Parathyroid adenoma (tissue), 2 donors: ENCODE data around the gene CLEC20A.

ENCODE experiments used
- H2AFZ ChIP-seq: fragments of 300-600 bp; sonication (generic); one replicate; pipeline ENCODE4 v1.7.0; 2017; ENCODE audit warnings: antibody characterized with exemption, mild to moderate bottlenecking
- H3K27ac ChIP-seq: fragments of 300-600 bp; sonication (generic); one replicate; pipeline ENCODE4 v1.7.0; 2017
- H3K27me3 ChIP-seq: fragments of 300-600 bp; sonication (generic); one replicate; pipeline ENCODE4 v1.7.0; 2017; ENCODE audit warnings: low read length; ENCODE audit not compliant: control insufficient read depth, insufficient read depth
- H3K36me3 ChIP-seq: fragments of 300-600 bp; sonication (generic); one replicate; pipeline ENCODE4 v1.7.0; 2017; ENCODE audit warnings: low read length; ENCODE audit not compliant: control insufficient read depth, insufficient read depth
- H3K4me1 ChIP-seq: fragments of 300-600 bp; sonication (generic); one replicate; pipeline ENCODE4 v1.7.0; 2017; ENCODE audit warnings: control low read depth
- H3K4me2 ChIP-seq: fragments of 300-600 bp; sonication (generic); one replicate; pipeline ENCODE4 v1.7.0; 2017; ENCODE audit warnings: low read length
- H3K4me3 ChIP-seq: fragments of 300-600 bp; sonication (generic); one replicate; pipeline ENCODE4 v1.7.0; 2017; ENCODE audit warnings: low read depth, low read length
- H3K79me2 ChIP-seq: fragments of 300-600 bp; sonication (generic); one replicate; pipeline ENCODE4 v1.7.0; 2017; ENCODE audit warnings: control low read depth
- H3K9ac ChIP-seq: fragments of 300-600 bp; sonication (generic); one replicate; pipeline ENCODE4 v1.7.0; 2017; ENCODE audit warnings: mild to moderate bottlenecking
- H3K9me3 ChIP-seq: fragments of 300-600 bp; sonication (generic); one replicate; pipeline ENCODE4 v1.7.0; 2017; ENCODE audit warnings: low read length; ENCODE audit not compliant: control insufficient read depth
- TF ChIP-seq, protein P1 (sequence below): fragments of 300-600 bp; sonication (generic); IDR thresholded peaks from one replicate; pipeline ENCODE4 v1.7.0; 2017; ENCODE audit warnings: antibody characterized with exemption, mild to moderate bottlenecking
- donor health status: primary hyperparathyroidism.

CLEC20A gene

DNA sequence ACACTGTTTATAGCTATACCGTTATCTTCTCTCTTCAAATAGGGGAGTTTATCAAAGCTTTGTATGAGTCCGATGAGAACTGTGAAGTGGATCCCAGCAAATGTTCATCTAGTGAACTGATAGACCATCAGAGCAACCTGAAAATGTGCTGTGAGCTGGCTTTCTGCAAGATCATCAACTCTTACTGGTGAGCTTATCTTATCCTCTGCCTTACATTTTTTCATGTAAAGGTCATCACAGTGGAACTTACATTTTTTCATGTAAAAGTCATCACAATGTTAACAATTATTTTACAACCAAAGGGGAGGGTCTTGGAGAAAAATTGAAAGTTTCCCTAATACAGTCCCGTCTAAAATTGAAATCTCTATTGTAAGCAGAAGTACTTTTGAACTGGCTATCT, 45.2 kb downstream of the CLEC20A start:
- Histone ChIP-seq H3K79me2 (no peaks in the 10 kb centered on the region), H3K9me3 (no peaks in the 10 kb centered on the region), H3K4me3 (no peak overlapping the region), H3K27me3 (no peaks in the 10 kb centered on the region), H3K27ac (no peak overlapping the region), H3K36me3 (no peaks in the 10 kb centered on the region), H3K9ac (no peak overlapping the region), H2AFZ (no peak overlapping the region), H3K4me1 (peaks cover 4% of the 10 kb centered on the region), H3K4me2 (no peak overlapping the region)
- TF ChIP-seq, protein P1, sequence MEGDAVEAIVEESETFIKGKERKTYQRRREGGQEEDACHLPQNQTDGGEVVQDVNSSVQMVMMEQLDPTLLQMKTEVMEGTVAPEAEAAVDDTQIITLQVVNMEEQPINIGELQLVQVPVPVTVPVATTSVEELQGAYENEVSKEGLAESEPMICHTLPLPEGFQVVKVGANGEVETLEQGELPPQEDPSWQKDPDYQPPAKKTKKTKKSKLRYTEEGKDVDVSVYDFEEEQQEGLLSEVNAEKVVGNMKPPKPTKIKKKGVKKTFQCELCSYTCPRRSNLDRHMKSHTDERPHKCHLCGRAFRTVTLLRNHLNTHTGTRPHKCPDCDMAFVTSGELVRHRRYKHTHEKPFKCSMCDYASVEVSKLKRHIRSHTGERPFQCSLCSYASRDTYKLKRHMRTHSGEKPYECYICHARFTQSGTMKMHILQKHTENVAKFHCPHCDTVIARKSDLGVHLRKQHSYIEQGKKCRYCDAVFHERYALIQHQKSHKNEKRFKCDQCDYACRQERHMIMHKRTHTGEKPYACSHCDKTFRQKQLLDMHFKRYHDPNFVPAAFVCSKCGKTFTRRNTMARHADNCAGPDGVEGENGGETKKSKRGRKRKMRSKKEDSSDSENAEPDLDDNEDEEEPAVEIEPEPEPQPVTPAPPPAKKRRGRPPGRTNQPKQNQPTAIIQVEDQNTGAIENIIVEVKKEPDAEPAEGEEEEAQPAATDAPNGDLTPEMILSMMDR = no peak

DNA sequence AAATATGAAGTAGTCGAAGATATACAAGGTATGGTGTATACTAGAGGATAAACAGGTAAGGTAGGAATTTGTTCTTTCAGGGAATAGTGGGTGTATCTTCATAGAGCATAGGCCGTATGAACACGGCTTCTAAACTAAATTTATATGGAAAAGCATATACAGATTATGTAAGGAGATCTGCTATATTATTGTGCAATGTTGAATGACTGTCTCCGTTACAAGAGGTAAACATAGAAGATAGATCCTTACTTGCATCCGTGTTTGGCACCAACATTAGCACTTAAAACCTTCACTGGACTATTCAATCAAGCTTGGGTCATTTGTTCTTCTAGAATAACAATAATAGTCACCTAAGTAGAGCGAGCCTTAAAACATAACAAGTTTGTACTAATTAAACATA, 45.9 kb downstream of the CLEC20A start:
- TF ChIP-seq, protein P1 = no peak
- Histone ChIP-seq H3K4me1 (peaks cover 4% of the 10 kb centered on the region), H2AFZ (no peak overlapping the region), H3K4me2 (no peak overlapping the region), H3K27ac (no peak overlapping the region), H3K36me3 (no peaks in the 10 kb centered on the region), H3K27me3 (no peaks in the 10 kb centered on the region), H3K9ac (no peak overlapping the region), H3K9me3 (no peaks in the 10 kb centered on the region), H3K4me3 (no peak overlapping the region), H3K79me2 (no peaks in the 10 kb centered on the region)

DNA sequence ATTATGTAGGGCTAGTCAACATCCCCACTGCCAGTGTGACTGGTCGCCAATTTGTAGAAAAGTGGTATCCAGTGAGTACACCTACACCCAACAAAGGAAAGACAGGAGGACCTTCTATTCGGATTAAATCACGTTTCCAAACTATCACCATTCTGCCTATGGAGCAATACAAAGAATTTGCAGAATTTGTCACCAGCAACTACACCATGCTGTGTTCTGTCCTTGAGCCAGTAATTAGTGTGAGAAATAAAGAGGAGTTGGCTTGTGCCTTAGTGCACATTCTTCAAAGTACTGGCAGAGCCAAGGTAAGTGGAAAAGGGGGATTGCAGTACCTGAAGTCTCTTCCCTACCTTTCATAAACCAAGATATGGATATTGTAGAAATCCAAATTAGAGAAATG, 53.8 kb downstream of the CLEC20A start:
- H2AFZ ChIP-seq = no peak overlapping the region
- no peaks in the 10 kb centered on the region for H3K79me2 ChIP-seq
- TF ChIP-seq, protein P1 = no peak
- no peak overlapping the region for H3K4me2 ChIP-seq
- no peak overlapping the region for H3K4me3 ChIP-seq
- H3K9ac ChIP-seq = no peak overlapping the region
- H3K4me1 ChIP-seq = peaks cover 8% of the 10 kb centered on the region
- no peaks in the 10 kb centered on the region for H3K36me3 ChIP-seq
- H3K9me3 ChIP-seq = no peaks in the 10 kb centered on the region
- H3K27me3 ChIP-seq = no peaks in the 10 kb centered on the region
- no peak overlapping the region for H3K27ac ChIP-seq

DNA sequence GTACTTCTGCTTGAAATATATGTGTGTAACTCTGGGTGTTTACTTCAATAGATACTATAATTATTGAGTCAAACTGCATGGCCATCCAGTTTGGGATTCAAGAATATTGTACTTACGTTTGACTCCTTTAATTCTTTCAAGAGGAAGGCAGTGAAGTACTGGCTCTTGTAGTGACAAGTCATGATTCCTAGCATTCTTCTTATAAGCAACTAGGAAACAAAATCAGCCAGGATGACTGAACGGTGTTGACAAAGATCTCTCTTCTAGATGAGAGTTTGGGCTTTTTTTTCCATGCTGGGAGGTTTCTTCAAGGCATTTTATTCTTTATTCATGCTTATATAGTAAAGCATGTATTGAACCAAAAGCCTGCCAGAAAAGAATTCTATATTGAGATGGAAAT, 58.3 kb downstream of the CLEC20A start:
- Histone ChIP-seq H3K9ac (no peak overlapping the region), H3K4me1 (peaks cover 8% of the 10 kb centered on the region), H2AFZ (no peak overlapping the region), H3K4me2 (peak overlapping the region; percentile 31), H3K79me2 (no peaks in the 10 kb centered on the region), H3K36me3 (no peaks in the 10 kb centered on the region), H3K27ac (peak overlapping the region; percentile 57), H3K9me3 (no peaks in the 10 kb centered on the region), H3K27me3 (no peaks in the 10 kb centered on the region), H3K4me3 (peak overlapping the region; percentile 8)
- TF ChIP-seq, protein P1 = no peak

DNA sequence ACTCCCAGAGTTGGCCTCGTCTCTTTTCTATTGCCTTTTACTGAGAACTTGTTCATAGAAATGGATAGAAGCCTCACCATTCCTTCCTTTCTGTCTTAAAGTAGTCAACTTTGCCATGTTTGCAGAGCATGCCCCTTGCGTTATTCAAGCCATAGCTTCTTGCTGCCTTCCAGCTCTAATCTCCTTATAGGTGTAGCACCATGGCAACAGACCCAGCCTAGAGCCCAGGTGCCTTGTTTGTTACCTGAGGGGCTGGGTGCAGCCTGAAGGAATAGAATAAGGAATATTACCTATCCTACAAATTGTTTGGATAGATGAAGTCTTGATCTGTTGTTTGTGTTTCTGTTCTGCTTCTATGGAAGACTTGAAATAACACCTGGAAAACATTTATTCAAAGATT, 59.9 kb downstream of the CLEC20A start:
- Histone ChIP-seq H3K9ac (no peak overlapping the region), H3K4me2 (peak overlapping the region; percentile 37), H3K4me3 (peak overlapping the region; percentile 12), H3K79me2 (no peaks in the 10 kb centered on the region), H3K9me3 (no peaks in the 10 kb centered on the region), H3K27ac (peak overlapping the region; percentile 69), H2AFZ (no peak overlapping the region), H3K36me3 (no peaks in the 10 kb centered on the region), H3K27me3 (no peaks in the 10 kb centered on the region), H3K4me1 (peaks cover 8% of the 10 kb centered on the region)
- TF ChIP-seq, protein P1 = no peak
